ENCODE results near the gene INTS3.
A peak's percentile ranks its signal among the peaks of the same experiment; 100 is the strongest.
"Not testable (repeated sequence)": the region's sequence is repeated elsewhere in the genome, so short reads cannot be mapped to it uniquely, and the experiment has no call there.

Gene INTS3

GRCh38 chr1:153693466-153693865, 34.4 kb upstream of the INTS3 start:
- Mint-ChIP-seq H3K9me3 (no peaks in the 10 kb centered on the region), H3K4me1 (ENCODE audit: low read depth in 2 of 2) (no peaks in the 10 kb centered on the region), H3K4me3 (no peak overlapping the region), H3K27me3 (peaks cover 4 to 24% of the 10 kb centered on the region in 2 donors), H3K27ac (peak overlapping the region in 1 of 2 donors; percentile 45), H3K36me3 (ENCODE audit: insufficient read depth) (peaks cover 4% of the 10 kb centered on the region)
- ATAC-seq (replicated peaks) (no peak), DNase-seq (no peak)

DNA sequence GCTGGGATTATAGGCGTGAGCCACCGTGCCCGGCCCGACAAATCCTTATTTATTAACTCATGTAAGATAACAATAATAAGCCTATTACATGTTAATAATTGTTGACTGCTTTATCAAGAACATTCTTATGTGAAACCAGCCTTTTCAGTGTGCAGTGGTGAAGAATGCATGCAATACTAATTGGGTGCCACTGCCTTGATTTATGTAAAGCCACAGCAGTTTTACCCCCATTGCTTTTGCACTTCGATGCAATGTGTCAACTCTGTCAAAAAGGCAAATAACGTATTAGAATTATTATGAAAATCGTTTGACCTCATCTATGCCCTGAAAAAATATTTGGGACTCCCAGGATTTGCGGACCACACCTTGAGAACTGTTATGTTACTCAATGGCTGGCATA, 31.1 kb upstream of the INTS3 start:
- DNase-seq (no peak), ATAC-seq (replicated peaks) (no peak)
- Mint-ChIP-seq H3K27ac (no peak overlapping the region), H3K9me3 (no peaks in the 10 kb centered on the region), H3K4me1 (ENCODE audit: low read depth in 2 of 2) (no peaks in the 10 kb centered on the region), H3K4me3 (no peak overlapping the region), H3K27me3 (peaks cover 0 to 17% of the 10 kb centered on the region in 2 donors), H3K36me3 (ENCODE audit: insufficient read depth) (peaks cover 3% of the 10 kb centered on the region)

DNA sequence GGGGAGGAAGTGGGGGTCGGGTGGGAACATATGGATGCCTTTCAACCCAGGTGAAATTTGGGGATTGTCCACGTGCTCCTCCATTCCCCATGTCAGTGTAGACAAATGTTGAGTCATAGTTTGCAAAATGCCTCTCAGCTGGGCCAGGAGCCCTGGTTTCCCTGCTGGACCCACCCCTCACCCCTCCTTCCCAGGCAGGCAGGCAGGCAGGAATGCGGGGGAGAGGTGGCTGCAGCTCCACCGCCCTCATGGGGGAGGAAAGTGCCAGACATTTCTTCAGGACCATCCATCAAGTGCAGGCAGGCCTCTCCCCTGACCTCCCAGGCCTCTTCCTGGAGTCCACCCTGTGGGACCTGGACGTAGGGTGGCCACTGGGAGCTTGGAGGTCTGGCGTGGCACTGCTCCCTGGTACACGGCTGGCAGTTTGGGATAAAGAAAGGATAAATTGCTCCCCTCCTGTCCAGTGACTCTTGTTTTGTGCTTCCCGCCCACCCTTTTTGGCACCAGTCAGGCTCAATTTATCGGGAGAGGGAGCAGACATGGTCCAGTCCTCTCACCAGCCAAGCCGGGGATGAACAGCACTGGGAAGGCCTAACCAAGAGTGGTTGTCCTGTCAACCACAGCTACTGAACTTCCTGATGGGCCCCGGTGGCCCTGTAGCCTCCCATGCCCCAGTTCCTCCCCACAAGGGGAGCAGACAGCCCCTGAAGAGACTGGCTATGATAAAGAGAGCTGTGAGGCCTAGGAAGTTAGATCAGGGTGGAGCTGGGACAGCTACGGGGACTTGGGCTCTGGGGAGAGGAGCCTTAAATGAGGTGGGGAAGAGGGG, 30.4 kb upstream of the INTS3 start:
- Mint-ChIP-seq H3K36me3 (ENCODE audit: insufficient read depth) (peaks cover 3% of the 10 kb centered on the region), H3K9me3 (no peaks in the 10 kb centered on the region), H3K27me3 (peaks cover 0 to 17% of the 10 kb centered on the region in 2 donors), H3K4me1 (ENCODE audit: low read depth in 2 of 2) (no peaks in the 10 kb centered on the region), H3K4me3 (no peak overlapping the region), H3K27ac (peak overlapping the region in 1 of 2 donors; percentile 59)
- DNase-seq: no peak
- no peak for ATAC-seq (replicated peaks)

DNA sequence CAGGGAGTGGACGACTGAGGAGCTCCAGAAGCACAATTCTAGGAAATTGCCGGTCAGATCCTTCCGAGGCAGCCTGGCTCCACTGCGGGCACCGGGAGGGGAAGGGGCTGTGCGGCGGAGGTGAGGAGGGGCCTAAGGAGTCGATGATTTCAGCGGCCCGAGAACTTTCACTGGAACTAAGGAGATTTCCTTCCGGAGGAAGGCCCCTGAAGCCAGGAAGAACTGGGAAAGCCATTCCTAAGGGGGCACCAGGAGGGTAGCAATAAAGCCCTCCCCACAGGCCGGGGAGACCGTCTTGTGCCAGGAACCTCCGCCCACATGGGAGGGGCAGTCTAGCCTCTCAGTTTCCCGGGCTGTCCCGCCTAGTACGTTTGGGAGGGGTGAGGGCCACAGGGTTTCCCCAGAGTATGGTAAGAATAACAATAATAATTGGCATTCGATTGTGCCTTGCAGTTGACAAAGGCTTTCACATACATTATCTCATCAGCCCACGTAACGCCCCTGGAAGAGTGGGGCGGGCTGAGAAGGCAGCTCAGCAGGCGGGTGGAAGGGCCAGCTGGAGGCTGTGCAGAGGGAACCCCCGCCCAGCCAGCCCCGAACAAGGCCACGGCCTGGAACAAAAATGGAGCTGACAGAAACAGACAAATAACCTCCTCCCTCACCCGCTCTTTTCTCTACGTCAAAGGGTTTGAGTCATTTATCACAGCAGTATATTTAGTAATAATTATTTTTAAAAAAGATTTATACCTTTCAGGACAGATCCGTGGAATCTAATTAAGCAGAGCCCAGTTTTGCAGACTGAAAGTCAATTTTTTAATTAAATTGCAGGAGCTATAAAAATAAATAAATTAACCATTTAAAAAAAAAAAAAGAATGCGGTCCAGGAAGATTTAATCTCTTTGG, 29.6 kb upstream of the INTS3 start:
- no peak for DNase-seq
- Mint-ChIP-seq H3K27ac (peak overlapping the region in 1 of 2 donors; percentile 59), H3K27me3 (peaks cover 0 to 15% of the 10 kb centered on the region in 2 donors), H3K4me3 (no peak overlapping the region), H3K4me1 (ENCODE audit: low read depth in 2 of 2) (no peaks in the 10 kb centered on the region), H3K36me3 (ENCODE audit: insufficient read depth) (peaks cover 3% of the 10 kb centered on the region), H3K9me3 (no peaks in the 10 kb centered on the region)
- no peak for ATAC-seq (replicated peaks)

- no peak overlapping the region for H3K27ac Mint-ChIP-seq
- ATAC-seq (replicated peaks): no peak
- H3K4me3 Mint-ChIP-seq: no peak overlapping the region
- DNase-seq: no peak
- no peaks in the 10 kb centered on the region for H3K9me3 Mint-ChIP-seq
- H3K4me1 Mint-ChIP-seq (ENCODE audit: low read depth in 2 of 2): no peaks in the 10 kb centered on the region
- H3K27me3 Mint-ChIP-seq: peaks cover 0 to 10% of the 10 kb centered on the region in 2 donors
- peaks cover 3% of the 10 kb centered on the region for H3K36me3 Mint-ChIP-seq (ENCODE audit: insufficient read depth)
These were observed 28.7 kb upstream of the INTS3 start for GRCh38 chr1:153698923-153699714.

- H3K27ac Mint-ChIP-seq: no peak overlapping the region
- H3K4me3 Mint-ChIP-seq: no peak overlapping the region
- DNase-seq: no peak
- no peak for ATAC-seq (replicated peaks)
- peaks cover 0 to 10% of the 10 kb centered on the region in 2 donors for H3K27me3 Mint-ChIP-seq
- no peaks in the 10 kb centered on the region for H3K4me1 Mint-ChIP-seq (ENCODE audit: low read depth in 2 of 2)
- no peaks in the 10 kb centered on the region for H3K9me3 Mint-ChIP-seq
- peaks cover 3% of the 10 kb centered on the region for H3K36me3 Mint-ChIP-seq (ENCODE audit: insufficient read depth)
These were observed 28.1 kb upstream of the INTS3 start for GRCh38 chr1:153699768-153700167.

DNA sequence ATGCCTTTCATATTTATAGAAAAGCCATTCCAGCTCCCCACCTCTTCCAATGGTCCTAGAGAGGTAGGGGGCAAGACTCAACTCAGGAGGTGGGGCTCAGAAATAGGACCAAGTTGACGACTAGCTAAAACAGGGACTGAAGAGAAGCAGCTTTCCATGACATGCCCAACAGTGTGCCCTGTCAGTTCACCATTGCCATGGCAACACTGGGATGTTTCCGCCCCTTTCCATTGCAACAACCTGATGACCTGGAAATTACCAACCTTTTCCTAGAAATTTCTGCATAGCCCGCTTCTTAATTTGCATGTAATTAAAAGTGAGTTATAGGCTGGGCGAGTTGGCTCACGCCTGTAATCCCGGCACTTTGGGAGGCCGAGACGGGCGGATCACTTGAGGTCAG, 22.4 kb upstream of the INTS3 start:
- ATAC-seq (replicated peaks) (no peak), DNase-seq (no peak)
- H3K27ac Mint-ChIP-seq: no peak overlapping the region
- H3K27me3 Mint-ChIP-seq: peaks cover 0 to under 1% of the 10 kb centered on the region in 2 donors
- peaks cover 3% of the 10 kb centered on the region for H3K36me3 Mint-ChIP-seq (ENCODE audit: insufficient read depth)
- no peak overlapping the region for H3K4me3 Mint-ChIP-seq
- no peaks in the 10 kb centered on the region for H3K9me3 Mint-ChIP-seq
- no peaks in the 10 kb centered on the region for H3K4me1 Mint-ChIP-seq (ENCODE audit: low read depth in 2 of 2)

GRCh38 chr1:153711026-153711425, 16.8 kb upstream of the INTS3 start:
- Mint-ChIP-seq H3K27ac (no peak overlapping the region), H3K9me3 (no peaks in the 10 kb centered on the region), H3K4me3 (no peak overlapping the region), H3K27me3 (peaks cover 19 to 20% of the 10 kb centered on the region in 2 donors), H3K36me3 (ENCODE audit: insufficient read depth) (no peaks in the 10 kb centered on the region), H3K4me1 (ENCODE audit: low read depth in 2 of 2) (no peaks in the 10 kb centered on the region)
- ATAC-seq (replicated peaks) (no peak), DNase-seq (no peak)

GRCh38 chr1:153716211-153716610, 11.6 kb upstream of the INTS3 start:
- H3K27me3 Mint-ChIP-seq: peaks cover 11 to 20% of the 10 kb centered on the region in 2 donors
- H3K4me3 Mint-ChIP-seq; H3K9me3 Mint-ChIP-seq; H3K27ac Mint-ChIP-seq; H3K4me1 Mint-ChIP-seq (ENCODE audit: low read depth in 2 of 2); H3K36me3 Mint-ChIP-seq (ENCODE audit: insufficient read depth); ATAC-seq (replicated peaks); DNase-seq: not testable (repeated sequence)

DNA sequence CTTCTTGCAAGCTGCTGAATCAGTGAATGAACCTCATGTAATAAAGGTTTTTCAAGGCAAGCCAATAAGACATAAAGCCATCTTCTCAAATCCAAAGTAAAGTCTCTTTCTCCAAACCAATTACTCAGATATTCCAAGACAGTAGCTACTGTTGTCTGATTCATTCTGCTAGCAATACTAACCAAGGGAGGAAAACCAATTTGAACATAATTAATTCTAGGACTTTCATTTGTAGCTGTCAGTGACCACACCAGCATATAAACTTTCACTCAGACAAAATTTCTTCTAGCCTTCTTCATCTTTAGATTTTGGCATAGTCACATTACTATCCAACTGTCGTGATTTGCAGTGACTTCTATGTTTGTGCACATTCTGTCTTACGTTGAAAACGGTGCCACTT, 10.5 kb upstream of the INTS3 start:
- H3K27ac Mint-ChIP-seq: no peak overlapping the region
- peaks cover 9 to 20% of the 10 kb centered on the region in 2 donors for H3K27me3 Mint-ChIP-seq
- H3K4me1 Mint-ChIP-seq (ENCODE audit: low read depth in 2 of 2): no peaks in the 10 kb centered on the region
- DNase-seq (no peak), ATAC-seq (replicated peaks) (no peak)
- H3K4me3 Mint-ChIP-seq: no peak overlapping the region
- peaks cover 3% of the 10 kb centered on the region for H3K36me3 Mint-ChIP-seq (ENCODE audit: insufficient read depth)
- no peaks in the 10 kb centered on the region for H3K9me3 Mint-ChIP-seq

- ATAC-seq (replicated peaks) (no peak), DNase-seq (no peak)
- Mint-ChIP-seq H3K9me3 (no peaks in the 10 kb centered on the region), H3K4me3 (no peak overlapping the region), H3K27ac (no peak overlapping the region), H3K36me3 (ENCODE audit: insufficient read depth) (peaks cover 5% of the 10 kb centered on the region), H3K4me1 (ENCODE audit: low read depth in 2 of 2) (peaks cover 0 to 2% of the 10 kb centered on the region in 2 donors), H3K27me3 (no peaks in the 10 kb centered on the region)
These were observed 4.2 kb upstream of the INTS3 start for GRCh38 chr1:153723687-153724086.

DNA sequence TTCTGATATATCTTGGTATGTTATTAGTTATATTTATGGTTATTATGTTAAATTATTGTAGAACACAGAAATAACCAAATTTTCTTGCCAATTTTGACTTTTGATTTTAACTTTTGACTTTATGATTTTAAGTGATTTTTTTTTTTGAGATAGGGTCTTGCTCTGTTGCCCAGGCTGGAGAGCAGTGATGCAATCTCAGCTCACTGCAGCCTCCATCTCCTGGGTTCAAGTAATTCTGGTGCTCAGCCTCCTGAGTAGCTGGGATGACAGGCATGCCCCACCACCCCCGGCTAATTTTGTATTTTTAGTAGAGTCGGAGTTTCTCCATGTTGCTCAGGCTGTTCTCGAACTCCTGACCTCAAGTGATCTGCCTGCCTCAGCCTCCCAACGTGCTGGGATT, 3.2 kb upstream of the INTS3 start:
- not testable (repeated sequence) for H3K4me3 Mint-ChIP-seq; H3K36me3 Mint-ChIP-seq (ENCODE audit: insufficient read depth); H3K9me3 Mint-ChIP-seq

More for the DNA sequence above, 3.2 kb upstream of the INTS3 start:
- H3K4me1 Mint-ChIP-seq (ENCODE audit: low read depth in 2 of 2); DNase-seq; ATAC-seq (replicated peaks); H3K27me3 Mint-ChIP-seq; H3K27ac Mint-ChIP-seq: not testable (repeated sequence)
